Myocyte (in vitro differentiated cells): ENCODE measurements around the gene CMTM7. TPM values are rescaled to one million over a fixed set of nuclear protein-coding genes. Genes with fewer than 3 reads are reported as not detected.

ENCODE experiments used
- DNase-seq: peaks from one replicate; pipeline ENCODE4 v3.0.0-alpha.2; 2012; ENCODE audit warnings: low read depth
- total RNA-seq: library from RNA; depleted of rRNA; stranded (reverse); fragments of >200 nt; gene quantifications from 2 replicates; pipeline ENCODE4 v1.2.3, GENCODE V29; 2014

Gene CMTM7
- total RNA-seq, 1 donor from 2014 or later, result 10.2 TPM

DNA sequence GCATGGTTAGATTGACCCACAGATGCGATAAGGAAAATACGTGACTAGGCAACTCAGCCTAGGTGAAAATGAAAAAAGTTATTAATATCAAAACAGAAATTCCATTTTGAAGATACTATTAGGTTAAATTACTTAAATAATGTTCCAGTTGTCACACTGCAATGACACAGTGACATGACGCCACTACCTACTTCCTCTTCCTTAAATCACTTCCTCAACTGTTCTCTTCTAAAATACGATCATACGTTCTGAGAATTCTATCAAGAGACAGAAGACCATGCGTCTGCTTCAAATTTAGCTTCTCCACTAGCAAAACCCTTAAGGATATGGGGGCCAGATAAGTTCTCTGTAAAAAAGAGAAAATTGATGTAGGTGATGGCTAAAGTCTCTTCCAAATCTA is 92.8 kb downstream of the CMTM7 start:
- DNase-seq, result no peak

DNA sequence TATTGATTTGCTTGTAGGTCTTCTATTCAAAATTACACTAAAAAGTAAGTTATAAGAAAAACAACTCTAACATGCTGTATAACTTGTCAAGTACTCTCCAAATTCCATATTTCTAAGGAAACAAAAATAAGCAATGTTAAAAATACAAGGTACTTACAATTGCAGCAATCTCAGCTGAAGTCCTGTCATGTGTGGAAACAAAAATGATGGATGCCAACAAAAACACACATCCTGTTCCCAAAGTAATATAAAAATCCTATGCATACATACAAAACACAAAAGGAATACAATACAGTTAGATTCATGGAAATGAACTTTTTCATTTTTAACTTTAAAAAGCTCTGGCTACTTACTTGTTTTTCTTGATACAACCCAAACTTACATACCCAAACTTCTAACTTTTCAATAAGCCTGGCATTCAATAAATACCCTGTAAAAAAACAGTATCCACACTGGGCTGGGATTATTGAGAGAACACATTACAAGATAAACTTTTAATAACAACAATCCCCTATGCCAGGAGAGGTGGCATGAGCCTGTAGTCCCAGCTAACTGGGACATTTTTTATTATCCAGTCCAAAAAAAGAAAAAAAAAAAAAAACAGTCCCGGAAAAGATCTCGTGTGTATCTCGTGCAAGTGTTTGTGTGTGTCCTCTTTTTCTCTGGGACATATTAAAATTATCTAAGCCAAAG is 96.3 kb downstream of the CMTM7 start:
- no peak for DNase-seq

DNA sequence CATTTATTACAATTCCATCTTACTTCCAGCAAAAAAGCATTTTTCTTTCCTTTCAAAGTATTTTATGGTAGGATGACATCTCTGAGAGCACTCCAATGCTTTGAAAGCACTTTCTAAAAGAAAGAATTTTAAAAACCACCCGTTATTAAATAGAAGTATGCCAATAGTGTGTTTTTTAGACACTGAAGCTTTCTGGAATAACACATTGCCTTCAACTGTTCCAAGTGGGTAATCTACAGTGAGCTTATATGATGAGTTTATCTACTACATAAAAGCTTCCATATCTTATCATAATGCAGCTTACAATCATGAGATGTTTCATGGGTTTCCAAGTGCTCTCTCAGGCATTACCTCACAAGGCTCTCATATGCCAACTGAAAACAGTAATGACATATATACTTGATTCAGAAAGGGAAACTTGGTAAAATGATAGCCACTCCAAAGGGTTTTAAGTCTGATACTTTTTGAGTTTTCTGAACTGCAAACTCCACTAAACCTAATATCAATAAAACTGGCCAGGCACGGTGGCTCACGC is 96.9 kb downstream of the CMTM7 start:
- no peak for DNase-seq

DNA sequence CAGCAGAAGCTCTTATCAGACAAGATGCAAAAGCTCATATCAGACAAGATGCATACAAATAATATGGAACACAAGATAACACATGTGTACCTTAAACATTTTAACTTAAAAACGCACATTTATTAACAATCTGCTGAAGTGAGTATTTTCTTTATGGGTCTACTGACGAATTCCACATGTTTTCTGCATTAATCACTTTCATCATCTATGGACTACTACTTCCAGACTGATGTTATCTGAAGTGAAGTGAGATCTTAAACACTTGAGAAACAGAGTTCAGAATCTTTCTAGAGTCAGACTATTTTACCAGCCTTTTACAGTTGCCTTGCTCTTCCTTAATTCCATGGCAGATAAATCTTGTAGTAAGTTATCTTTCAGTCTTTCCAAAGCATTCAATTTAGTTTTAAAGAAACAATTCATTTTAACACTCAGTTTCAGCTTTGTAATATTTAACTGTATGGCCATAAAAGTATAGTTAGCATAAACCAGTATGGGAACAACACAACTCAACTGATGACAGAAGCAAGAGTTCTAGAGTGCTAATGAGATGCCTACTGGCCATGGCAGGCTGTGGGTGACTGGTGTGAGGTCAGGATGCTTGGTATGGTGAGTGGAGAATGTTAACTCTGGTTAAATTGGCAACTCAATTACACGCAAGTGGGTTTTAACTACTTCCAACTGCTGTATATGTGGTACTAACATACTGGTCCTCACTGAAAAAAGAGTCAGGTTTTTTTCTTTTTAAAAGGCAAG is 101.2 kb downstream of the CMTM7 start:
- DNase-seq, result no peak

DNA sequence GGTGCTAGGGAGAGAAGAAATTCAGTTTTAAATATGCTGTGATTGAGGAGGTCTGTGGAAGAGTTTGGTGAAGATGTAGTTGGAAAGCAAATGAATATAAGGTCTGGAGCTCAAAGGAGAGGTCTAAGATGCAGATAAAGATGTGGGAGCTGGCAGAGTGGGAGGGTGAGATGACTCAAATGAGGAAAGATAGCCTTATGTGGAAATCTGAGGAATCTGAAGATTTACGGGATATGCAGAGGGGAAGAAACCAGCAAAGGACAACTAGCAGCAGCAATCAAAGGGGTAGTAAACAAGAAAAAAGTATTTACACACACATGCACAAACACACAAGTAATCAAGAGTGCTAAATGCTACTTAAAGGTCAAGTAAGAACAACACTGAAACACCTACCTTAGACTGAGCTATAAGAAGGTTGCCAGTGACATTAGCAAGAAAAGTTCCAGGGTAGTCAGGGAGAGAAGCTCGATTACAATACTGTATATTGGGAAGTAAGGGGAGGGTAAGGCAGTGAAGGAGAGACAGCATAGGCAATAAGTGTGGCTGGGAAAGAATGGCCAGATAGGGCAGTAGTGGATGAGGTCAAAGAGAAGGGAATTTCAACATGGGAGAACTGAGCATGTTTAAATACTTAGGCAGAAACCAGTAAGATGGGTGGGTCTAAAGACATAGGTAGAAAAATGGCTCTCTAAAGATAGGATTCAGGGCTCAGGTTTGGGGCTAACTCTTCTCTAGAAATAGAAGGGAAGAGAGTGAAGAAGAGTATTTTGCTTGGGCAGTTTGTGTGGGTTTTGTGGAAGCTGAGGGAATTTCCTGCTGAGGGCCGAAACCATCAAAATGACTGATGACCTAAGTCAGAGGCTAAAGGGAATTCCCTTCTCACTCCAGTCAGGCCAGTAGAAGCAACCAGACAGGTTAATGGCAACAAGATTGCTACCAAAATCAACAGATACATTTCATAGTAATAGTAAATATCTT is 102.1 kb downstream of the CMTM7 start:
- peak; percentile 56 for DNase-seq

DNA sequence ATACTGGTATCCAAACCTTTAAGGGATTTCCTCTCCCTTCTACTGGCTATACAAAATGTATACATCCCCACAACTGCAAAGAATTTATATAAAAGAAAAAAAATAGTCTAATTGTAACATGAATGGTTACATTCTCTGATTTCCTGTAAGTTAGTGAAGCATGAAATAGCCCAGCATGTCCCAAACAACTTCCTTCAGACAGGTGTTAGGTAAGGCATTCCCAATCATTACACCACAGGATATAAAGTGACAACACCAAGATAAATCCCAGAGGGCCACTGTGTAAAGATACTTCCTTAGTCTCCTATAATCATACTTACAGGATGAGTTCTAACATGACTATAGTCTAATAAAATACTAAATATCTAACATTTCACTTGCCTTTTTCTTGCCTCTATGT is 103.4 kb downstream of the CMTM7 start:
- no peak for DNase-seq

DNA sequence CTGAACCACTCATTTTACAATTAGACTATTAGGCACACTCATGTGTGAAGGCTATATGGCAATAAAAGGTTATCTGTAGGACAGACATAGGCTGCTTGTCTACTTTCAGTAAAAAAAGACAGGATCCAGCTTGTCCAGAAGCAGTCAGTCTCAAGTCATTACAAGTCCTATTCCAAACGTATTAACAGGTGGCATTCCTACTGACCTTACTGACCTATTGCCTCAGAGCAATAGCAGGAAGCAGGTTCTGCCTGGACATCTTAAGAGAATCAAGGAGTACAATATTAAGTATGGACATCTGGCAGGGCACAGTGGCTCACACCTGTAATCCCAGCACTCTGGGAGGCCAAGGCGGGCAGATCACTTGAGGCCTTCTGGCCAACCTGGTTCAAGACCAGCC is 104.0 kb downstream of the CMTM7 start:
- peak; percentile 29 for DNase-seq

DNA sequence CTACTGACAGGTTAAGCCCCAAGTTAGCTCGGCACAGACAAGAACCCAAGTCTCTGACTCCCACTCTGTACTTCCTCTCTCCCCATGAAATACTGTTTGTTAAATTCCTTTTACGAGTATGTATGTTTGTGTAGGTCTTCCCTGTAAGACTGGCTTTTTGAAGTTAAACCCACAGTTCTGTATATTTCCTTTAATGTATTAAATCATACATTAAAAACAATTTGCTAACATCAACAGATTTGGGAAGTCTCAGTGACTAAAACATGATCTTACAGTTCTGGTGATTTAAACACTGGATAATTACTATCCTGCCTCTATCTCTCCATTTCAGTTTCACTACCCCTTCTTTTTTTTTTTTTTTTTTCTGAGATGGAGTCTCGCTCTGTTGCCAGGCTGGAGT is 106.6 kb downstream of the CMTM7 start:
- DNase-seq, result no peak

DNA sequence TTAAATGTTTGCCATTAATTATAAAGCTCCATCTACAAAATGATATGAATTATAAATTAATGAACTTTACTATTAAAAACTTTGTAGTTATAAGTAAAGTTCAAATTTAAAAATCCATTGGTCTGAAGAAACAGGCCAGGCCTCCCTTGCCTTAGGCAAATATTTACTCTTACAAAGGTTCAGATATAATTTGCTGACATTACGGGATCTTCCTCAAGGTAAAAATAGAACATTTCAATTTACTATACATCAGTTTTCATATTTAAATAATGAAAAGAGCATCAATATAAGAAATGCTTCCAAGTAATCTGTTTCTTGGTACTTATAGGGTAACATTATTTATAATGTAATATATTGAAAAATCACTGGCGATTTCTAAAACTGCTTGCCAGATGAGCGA is 107.3 kb downstream of the CMTM7 start:
- no peak for DNase-seq

DNA sequence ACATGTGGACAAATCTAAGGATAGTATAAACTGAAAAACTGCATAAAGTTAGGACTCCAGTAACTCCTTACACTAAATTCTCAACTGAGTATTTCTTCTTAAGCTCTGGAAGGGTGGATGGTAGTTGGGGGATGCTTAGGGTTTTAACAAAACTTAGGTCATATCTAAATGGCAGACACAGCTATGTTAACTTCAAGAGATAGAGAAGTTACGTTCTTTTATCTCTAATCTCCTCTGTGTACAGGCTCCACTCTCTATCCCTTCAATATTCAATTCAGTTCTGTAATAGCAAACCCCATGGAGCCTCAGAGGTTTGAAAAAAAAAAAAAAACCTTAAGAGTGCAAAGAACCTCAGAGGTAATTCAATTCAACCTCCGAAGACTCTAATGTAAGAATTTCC is 107.9 kb downstream of the CMTM7 start:
- DNase-seq, result no peak

DNA sequence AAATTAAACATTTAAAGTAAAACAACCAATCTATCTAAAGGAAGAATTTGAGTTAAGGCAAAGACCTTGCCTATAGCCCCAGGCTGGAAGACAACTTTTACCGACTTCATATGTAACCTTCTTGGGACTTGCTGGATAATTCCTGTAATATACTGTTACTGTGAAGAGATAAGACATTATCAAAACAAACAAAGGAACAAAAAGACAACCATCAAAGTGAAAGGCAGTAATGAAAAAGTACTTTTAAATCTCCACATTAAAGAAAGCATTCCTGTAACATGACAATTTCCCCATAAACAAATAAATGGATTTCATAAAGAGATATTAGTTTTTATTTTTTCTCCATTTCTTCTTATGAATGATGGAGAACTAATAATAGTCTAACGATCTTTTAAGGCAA is 108.6 kb downstream of the CMTM7 start:
- no peak for DNase-seq

DNA sequence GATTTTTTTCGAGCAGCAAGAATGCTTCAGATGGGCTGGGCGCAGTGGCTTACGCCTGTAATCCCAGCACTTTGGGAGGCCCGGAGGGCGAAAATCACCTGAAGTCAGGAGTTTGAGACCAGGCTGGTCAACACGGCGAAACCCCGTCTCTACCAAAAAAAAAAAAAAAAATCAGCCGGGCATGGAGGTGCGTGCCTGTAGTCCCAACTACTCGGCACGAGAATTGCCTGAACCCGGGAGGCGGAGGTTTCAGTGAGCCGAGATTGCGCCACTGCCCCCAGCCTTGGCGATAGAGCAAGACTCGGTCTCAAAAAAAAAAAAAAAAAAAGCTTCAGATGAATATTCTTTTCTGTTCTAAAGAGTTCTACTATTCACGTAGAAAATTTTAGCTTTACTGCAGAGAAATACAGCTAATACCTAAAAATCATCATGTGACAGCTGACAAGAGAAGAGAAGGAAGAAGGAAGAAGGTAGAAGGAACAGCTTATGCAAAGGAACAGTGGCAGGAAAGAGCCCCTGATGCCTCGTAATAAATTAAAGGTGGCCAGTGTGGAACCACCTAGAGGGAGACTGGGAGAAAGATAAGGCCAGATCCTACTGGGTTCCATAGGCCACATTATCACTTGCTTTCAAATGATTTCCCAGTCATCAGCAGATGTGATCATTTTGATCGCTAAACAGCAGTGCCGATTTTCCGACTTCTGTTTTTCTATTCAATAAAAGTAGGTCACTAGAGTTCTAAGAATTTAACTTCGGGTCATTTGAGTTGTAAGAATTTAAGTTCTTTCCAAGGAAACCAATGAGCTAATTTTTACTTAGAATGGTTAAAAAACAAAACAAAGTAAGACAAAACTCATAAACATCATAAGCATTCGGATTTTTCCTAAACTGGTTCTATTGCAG is 109.5 kb downstream of the CMTM7 start:
- no peak for DNase-seq

DNA sequence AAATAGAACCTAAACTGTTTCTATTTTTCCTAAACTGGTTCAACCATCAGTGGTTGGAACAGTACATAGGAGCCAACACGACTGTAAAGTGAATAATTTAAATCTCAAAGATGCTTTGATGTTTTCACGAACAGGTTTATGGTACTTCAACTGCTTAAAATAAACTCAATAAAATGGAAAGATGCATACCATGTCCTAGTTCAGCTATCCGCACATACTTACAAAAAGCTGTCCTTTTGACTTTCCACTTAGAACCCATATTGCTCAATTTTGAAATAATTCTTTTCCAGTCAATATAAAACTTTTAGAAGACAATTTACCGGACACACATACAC is 110.1 kb downstream of the CMTM7 start:
- no peak for DNase-seq

DNA sequence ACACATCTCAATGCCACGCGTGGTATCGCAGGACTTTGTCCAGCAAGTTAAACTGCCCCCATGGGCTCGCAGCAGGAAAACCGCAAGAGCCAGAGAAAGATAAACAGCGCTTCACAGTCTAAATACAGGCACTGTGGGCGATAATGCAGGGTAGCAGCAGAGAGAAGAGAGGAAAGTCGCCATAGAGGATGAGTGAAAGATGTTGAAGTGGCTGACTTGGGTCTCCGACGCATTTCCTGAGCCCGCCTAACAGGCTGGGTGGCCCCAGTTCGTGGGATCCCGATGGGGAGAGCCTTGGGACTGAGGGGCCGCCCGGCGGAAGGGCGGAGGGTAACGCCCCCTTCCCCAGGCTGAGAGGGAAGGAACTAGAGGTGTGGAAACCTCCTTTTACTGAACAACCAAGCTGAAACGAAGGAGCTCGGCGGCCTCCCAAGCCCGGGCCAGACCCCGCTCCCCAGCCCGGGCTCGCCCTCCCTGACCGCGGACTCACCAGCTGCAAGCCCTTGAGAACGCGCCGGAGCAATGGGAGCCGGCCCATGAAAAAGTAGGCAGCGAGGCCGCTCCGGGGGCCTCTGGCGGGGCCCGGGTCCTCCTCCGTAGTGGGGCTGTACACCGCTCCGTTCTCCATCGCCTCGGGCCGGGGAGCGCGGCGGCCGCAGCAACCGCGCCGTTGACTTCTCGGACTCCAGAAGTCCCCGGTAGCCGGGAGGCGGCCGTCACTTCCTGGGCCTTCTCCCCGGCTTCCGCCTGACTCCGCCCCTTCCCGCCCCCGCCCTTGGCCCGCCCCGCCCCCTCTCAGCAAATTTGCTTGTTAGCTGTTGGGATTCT is 110.7 kb downstream of the CMTM7 start, which contains the start of gene CMTM6:
TSS of gene CMTM6 (minus strand) at position 735 of the 828 bp plus-strand sequence. CDS start at position 628, 107 bp downstream.
- DNase-seq, result peak; percentile 84

DNA sequence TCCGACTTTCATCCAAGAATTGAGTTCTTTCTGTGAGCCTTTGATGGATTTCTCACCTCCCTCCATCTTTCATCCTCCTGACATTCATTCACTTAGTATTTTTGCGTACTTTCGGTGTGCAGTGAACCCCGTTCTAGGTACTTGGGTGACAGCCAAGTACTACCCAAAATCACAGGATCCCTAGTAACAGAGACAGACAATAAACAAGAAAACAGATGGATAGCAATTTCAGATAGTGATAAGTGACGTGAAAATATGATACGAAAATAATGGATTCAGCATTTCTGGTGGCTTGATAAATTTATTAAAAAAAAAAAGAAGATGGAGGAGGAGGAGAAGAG is 111.3 kb downstream of the CMTM7 start:
- DNase-seq, result no peak
